Panc1 (cell line): ENCODE data around the gene SERTAD1.

Source experiments
- POLR2AphosphoS5 ChIP-seq: IDR thresholded peaks from 2 replicates; pipeline ENCODE4 v1.6.1; 2012; ENCODE audit warnings: mild to moderate bottlenecking, low read depth, low read length, moderate library complexity
- TCF7L2 ChIP-seq: IDR thresholded peaks from 2 replicates; pipeline ENCODE4 v1.6.1; 2011; ENCODE audit warnings: mild to moderate bottlenecking, low read depth, low read length, inconsistent platforms
- TF ChIP-seq, protein P1 (sequence below): fragments of 450-650 bp; IDR thresholded peaks from 2 replicates; pipeline ENCODE4 v1.5.1; 2017; ENCODE audit warnings: mild to moderate bottlenecking
- TF ChIP-seq, protein P2 (sequence below), 2 experiments: IDR thresholded peaks; 2 replicates each; pipeline ENCODE4 v1.6.1; 2011 to 2012; ENCODE audit warnings: low read depth in 2 of 2, control low read depth in 1 of 2, low read length in 1 of 2, mild to moderate bottlenecking in 1 of 2, moderate library complexity in 1 of 2; ENCODE audit not compliant: insufficient read depth in 1 of 2

- TF ChIP-seq, protein P1, sequence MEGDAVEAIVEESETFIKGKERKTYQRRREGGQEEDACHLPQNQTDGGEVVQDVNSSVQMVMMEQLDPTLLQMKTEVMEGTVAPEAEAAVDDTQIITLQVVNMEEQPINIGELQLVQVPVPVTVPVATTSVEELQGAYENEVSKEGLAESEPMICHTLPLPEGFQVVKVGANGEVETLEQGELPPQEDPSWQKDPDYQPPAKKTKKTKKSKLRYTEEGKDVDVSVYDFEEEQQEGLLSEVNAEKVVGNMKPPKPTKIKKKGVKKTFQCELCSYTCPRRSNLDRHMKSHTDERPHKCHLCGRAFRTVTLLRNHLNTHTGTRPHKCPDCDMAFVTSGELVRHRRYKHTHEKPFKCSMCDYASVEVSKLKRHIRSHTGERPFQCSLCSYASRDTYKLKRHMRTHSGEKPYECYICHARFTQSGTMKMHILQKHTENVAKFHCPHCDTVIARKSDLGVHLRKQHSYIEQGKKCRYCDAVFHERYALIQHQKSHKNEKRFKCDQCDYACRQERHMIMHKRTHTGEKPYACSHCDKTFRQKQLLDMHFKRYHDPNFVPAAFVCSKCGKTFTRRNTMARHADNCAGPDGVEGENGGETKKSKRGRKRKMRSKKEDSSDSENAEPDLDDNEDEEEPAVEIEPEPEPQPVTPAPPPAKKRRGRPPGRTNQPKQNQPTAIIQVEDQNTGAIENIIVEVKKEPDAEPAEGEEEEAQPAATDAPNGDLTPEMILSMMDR, result no peak
- TF ChIP-seq POLR2AphosphoS5 (no peak), TCF7L2 (no peak)
- TF ChIP-seq, protein P2, sequence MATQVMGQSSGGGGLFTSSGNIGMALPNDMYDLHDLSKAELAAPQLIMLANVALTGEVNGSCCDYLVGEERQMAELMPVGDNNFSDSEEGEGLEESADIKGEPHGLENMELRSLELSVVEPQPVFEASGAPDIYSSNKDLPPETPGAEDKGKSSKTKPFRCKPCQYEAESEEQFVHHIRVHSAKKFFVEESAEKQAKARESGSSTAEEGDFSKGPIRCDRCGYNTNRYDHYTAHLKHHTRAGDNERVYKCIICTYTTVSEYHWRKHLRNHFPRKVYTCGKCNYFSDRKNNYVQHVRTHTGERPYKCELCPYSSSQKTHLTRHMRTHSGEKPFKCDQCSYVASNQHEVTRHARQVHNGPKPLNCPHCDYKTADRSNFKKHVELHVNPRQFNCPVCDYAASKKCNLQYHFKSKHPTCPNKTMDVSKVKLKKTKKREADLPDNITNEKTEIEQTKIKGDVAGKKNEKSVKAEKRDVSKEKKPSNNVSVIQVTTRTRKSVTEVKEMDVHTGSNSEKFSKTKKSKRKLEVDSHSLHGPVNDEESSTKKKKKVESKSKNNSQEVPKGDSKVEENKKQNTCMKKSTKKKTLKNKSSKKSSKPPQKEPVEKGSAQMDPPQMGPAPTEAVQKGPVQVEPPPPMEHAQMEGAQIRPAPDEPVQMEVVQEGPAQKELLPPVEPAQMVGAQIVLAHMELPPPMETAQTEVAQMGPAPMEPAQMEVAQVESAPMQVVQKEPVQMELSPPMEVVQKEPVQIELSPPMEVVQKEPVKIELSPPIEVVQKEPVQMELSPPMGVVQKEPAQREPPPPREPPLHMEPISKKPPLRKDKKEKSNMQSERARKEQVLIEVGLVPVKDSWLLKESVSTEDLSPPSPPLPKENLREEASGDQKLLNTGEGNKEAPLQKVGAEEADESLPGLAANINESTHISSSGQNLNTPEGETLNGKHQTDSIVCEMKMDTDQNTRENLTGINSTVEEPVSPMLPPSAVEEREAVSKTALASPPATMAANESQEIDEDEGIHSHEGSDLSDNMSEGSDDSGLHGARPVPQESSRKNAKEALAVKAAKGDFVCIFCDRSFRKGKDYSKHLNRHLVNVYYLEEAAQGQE (IDR thresholded peaks at IDR 0.05; ENCODE audit: insufficient read depth in 1 of 2, low read depth in 2 of 2, low read length in 1 of 2), result no peak
Observed at GRCh38 chr19:40466219-40466984, 40.6 kb upstream of the SERTAD1 start.
